Measurements from ENCODE around the gene WNT7B. TPM values are rescaled to one million over a fixed set of nuclear protein-coding genes. Genes with fewer than 3 reads are reported as not detected.

The WNT7B gene
- polyA plus RNA-seq, 1 of the 3 experiments (the other 2 are of a cell fraction), result 0.13 TPM

GRCh38 chr22:45980761-45981160 lies 3.8 kb upstream of the WNT7B start:
- H3K9me2 ChIP-seq, result no peaks in the 10 kb centered on the region
- H2AFZ ChIP-seq (ENCODE audit: low read depth), result no peak overlapping the region
- no peak overlapping the region for H3K9ac ChIP-seq
- ChIA-PET CTCF (interaction anchor here (0.6 to 1.3 kb wide), 4 partner anchors 220 to 403 kb away, joined by 3 to 6 read pairs (median 3); no protein-coding TSS in a partner anchor), POLR2A (no interaction called here)
- H3K27me3 ChIP-seq (ENCODE audit: insufficient read depth), result peaks cover 15% of the 10 kb centered on the region
- H3K9me3 ChIP-seq, result no peaks in the 10 kb centered on the region
- no peak overlapping the region for H3K4me3 ChIP-seq (ENCODE audit: low read depth in 2 of 2, low read length in 1 of 2)
- 97% methylated on average over 4 of the region's 4 CpGs for WGBS (ENCODE audit: low lambda C conversion rate)
- H3K27ac ChIP-seq (ENCODE audit: low read depth in 2 of 2, low read length in 1 of 2), result no peak overlapping the region
- TF ChIP-seq RXRA (IDR thresholded peaks at IDR 0.05; ENCODE audit: borderline replicate concordance, low read depth) (no peak), RCOR1 (IDR thresholded peaks at IDR 0.05; ENCODE audit: low read length) (no peak), YY1 (IDR thresholded peaks at IDR 0.05; ENCODE audit: low read depth) (no peak), NRF1 (IDR thresholded peaks at IDR 0.05; ENCODE audit: low read depth, low read length) (no peak), TCF12 (IDR thresholded peaks at IDR 0.05) (no peak), SIN3A (IDR thresholded peaks at IDR 0.05; ENCODE audit: borderline replicate concordance, low read depth, low read length) (no peak), JUND (IDR thresholded peaks at IDR 0.05) (no peak), REST (IDR thresholded peaks at IDR 0.05; ENCODE audit: low read depth, low read length) (no peak)
- TF ChIP-seq, protein P1, sequence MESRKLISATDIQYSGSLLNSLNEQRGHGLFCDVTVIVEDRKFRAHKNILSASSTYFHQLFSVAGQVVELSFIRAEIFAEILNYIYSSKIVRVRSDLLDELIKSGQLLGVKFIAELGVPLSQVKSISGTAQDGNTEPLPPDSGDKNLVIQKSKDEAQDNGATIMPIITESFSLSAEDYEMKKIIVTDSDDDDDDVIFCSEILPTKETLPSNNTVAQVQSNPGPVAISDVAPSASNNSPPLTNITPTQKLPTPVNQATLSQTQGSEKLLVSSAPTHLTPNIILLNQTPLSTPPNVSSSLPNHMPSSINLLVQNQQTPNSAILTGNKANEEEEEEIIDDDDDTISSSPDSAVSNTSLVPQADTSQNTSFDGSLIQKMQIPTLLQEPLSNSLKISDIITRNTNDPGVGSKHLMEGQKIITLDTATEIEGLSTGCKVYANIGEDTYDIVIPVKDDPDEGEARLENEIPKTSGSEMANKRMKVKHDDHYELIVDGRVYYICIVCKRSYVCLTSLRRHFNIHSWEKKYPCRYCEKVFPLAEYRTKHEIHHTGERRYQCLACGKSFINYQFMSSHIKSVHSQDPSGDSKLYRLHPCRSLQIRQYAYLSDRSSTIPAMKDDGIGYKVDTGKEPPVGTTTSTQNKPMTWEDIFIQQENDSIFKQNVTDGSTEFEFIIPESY (IDR thresholded peaks at IDR 0.05; ENCODE audit: borderline replicate concordance, low read depth), result no peak
- TF ChIP-seq, protein P2, sequence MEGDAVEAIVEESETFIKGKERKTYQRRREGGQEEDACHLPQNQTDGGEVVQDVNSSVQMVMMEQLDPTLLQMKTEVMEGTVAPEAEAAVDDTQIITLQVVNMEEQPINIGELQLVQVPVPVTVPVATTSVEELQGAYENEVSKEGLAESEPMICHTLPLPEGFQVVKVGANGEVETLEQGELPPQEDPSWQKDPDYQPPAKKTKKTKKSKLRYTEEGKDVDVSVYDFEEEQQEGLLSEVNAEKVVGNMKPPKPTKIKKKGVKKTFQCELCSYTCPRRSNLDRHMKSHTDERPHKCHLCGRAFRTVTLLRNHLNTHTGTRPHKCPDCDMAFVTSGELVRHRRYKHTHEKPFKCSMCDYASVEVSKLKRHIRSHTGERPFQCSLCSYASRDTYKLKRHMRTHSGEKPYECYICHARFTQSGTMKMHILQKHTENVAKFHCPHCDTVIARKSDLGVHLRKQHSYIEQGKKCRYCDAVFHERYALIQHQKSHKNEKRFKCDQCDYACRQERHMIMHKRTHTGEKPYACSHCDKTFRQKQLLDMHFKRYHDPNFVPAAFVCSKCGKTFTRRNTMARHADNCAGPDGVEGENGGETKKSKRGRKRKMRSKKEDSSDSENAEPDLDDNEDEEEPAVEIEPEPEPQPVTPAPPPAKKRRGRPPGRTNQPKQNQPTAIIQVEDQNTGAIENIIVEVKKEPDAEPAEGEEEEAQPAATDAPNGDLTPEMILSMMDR (IDR thresholded peaks at IDR 0.05), result no peak
- H3K4me1 ChIP-seq (ENCODE audit: control insufficient read depth in 1 of 2, insufficient read depth in 2 of 2, low read depth in 1 of 2, low read length in 1 of 2), result peaks cover 0 to 4% of the 10 kb centered on the region in 2 experiments; a peak in 1 of 4 replicates
- H3F3A ChIP-seq (replicated peaks; ENCODE audit: insufficient read depth), result no peaks in the 10 kb centered on the region
- DNase-seq, result no peak
- peaks cover 10% of the 10 kb centered on the region; the same call in 1 of the 2 replicates for H4K20me1 ChIP-seq (ENCODE audit: insufficient read depth)
- no peaks in the 10 kb centered on the region for H3K79me2 ChIP-seq (ENCODE audit: insufficient read depth)
- no peak overlapping the region for H3K4me2 ChIP-seq
- no peaks in the 10 kb centered on the region for H3K36me3 ChIP-seq (replicated peaks in 1 of 2; ENCODE audit: control insufficient read depth in 1 of 2, insufficient read depth in 2 of 2, low read length in 1 of 2)
